ENCODE measurements around the gene B4GALNT1. TPM values are rescaled to one million over a fixed set of nuclear protein-coding genes. Genes with fewer than 3 reads are reported as not detected.

B4GALNT1 gene
- total and polyA plus RNA-seq, 2 of the 13 experiments (the other 11 are each of a cell fraction or from before 2014, with no cell fraction given) = 4.5 to 5.4 TPM

- Histone ChIP-seq H3K79me2 (ENCODE audit: insufficient read depth, low read length) (no peaks in the 10 kb centered on the region), H3K4me1 (ENCODE audit: insufficient read depth, low read length) (peaks cover 34% of the 10 kb centered on the region), H3K4me2 (ENCODE audit: low read depth, low read length) (peak within 1 kb of the TSS; percentile 84), H4K20me1 (ENCODE audit: insufficient read depth, low read length) (no peaks in the 10 kb centered on the region; the same call in 1 of the 2 replicates), H3K36me3 (replicated peaks in 1 of 2; ENCODE audit: control insufficient read depth in 1 of 2, insufficient read depth in 2 of 2, low read length in 2 of 2) (no peaks in the 10 kb centered on the region), H3K4me3 (replicated peaks in 1 of 3; ENCODE audit: insufficient read depth in 1 of 3, low read depth in 2 of 3, low read length in 3 of 3) (peak within 1 kb of the TSS; percentile 71 to 78 (median 76)), H2AFZ (ENCODE audit: low read length) (no peak within 1 kb of the TSS), H3K27me3 (ENCODE audit: control insufficient read depth in 1 of 2, insufficient read depth in 2 of 2, low read length in 2 of 2) (peaks cover 0 to 19% of the 10 kb centered on the region in 2 experiments; a peak in 2 of 5 replicates), H3K9me3 (ENCODE audit: low read length) (no peaks in the 10 kb centered on the region), H3K27ac (ENCODE audit: extremely low read length, insufficient read depth, low read length) (peak within 1 kb of the TSS; percentile 22), H3K9ac (ENCODE audit: insufficient read depth, low read depth, low read length) (peak within 1 kb of the TSS; percentile 67)
- peak; percentile 80 for ATAC-seq
- WGBS (ENCODE audit: low lambda C conversion rate) = 3% methylated on average over 17 of the region's 55 CpGs
- CTCF ChIA-PET (ENCODE audit: low intra/inter-chr PET ratio, low total read pairs) = no interaction called here
- DNase-seq (ENCODE audit: low spot score) = peak; percentile 41
- no TSS peak for BruUV-seq (replicated peaks)
- intact Hi-C loops (cut with micrococcal nuclease; ENCODE audit: unreplicated experiment) (no loop called here), in situ Hi-C loops (cut with HindIII; ENCODE audit: extremely low pct_ligation_motif_present, low pct_unique_long_range_greater_than_20kb) (no loop called here)
- POLR2A ChIA-PET = interaction anchor here (0.6 to 2.8 kb wide), 12 partner anchors 9 to 161 kb away, joined by 3 to 26 read pairs (median 6); partner anchors contain the start of genes DCTN2, DDIT3, EEF1AKMT3 and METTL1
- FAIRE-seq = no peak
- peak; percentile 37; the same call in 1 of the 2 replicates for TF ChIP-seq ZNF563 (CRISPR knock-in tag; IDR thresholded peaks at IDR 0.05)
- TF ChIP-seq ZNF432 (CRISPR knock-in tag; IDR thresholded peaks at IDR 0.05; ENCODE audit: borderline replicate concordance) = no peak
- no peak for TF ChIP-seq HOXA7 (CRISPR knock-in tag; IDR thresholded peaks at IDR 0.05)
- peak; percentile 19; the same call in 1 of the 2 replicates for TF ChIP-seq PITX1 (CRISPR knock-in tag; IDR thresholded peaks at IDR 0.05)
- TF ChIP-seq GATA4 (IDR thresholded peaks at IDR 0.05; ENCODE audit: borderline replicate concordance, low read depth) = peak; percentile 52; the same call in 1 of the 2 replicates
- TF ChIP-seq, protein P1, sequence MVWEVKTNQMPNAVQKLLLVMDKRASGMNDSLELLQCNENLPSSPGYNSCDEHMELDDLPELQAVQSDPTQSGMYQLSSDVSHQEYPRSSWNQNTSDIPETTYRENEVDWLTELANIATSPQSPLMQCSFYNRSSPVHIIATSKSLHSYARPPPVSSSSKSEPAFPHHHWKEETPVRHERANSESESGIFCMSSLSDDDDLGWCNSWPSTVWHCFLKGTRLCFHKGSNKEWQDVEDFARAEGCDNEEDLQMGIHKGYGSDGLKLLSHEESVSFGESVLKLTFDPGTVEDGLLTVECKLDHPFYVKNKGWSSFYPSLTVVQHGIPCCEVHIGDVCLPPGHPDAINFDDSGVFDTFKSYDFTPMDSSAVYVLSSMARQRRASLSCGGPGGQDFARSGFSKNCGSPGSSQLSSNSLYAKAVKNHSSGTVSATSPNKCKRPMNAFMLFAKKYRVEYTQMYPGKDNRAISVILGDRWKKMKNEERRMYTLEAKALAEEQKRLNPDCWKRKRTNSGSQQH (CRISPR knock-in tag; IDR thresholded peaks at IDR 0.05; ENCODE audit: low read depth) = 0 out of 2 replicates have a peak, but pooled peaks have one; percentile 35
- TF ChIP-seq ZNF280D (CRISPR knock-in tag; IDR thresholded peaks at IDR 0.05) = no peak
- peak; percentile 59; the same call in 1 of the 2 replicates for TF ChIP-seq PHF20 (CRISPR knock-in tag; IDR thresholded peaks at IDR 0.05)
- peak; percentile 87 for TF ChIP-seq HOXA5 (CRISPR knock-in tag; IDR thresholded peaks at IDR 0.05)
- peak; percentile 45; the same call in 1 of the 2 replicates for TF ChIP-seq HNF4A (CRISPR knock-in tag; IDR thresholded peaks at IDR 0.05)
- TF ChIP-seq, protein P2, sequence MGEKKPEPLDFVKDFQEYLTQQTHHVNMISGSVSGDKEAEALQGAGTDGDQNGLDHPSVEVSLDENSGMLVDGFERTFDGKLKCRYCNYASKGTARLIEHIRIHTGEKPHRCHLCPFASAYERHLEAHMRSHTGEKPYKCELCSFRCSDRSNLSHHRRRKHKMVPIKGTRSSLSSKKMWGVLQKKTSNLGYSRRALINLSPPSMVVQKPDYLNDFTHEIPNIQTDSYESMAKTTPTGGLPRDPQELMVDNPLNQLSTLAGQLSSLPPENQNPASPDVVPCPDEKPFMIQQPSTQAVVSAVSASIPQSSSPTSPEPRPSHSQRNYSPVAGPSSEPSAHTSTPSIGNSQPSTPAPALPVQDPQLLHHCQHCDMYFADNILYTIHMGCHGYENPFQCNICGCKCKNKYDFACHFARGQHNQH (CRISPR knock-in tag; IDR thresholded peaks at IDR 0.05) = 0 out of 2 replicates have a peak, but pooled peaks have one; percentile 58
- no peak for TF ChIP-seq DNMT3B (CRISPR knock-in tag; conservative IDR thresholded peaks at IDR 0.05)
- TF ChIP-seq FOSL1 (CRISPR knock-in tag; IDR thresholded peaks at IDR 0.05; ENCODE audit: borderline replicate concordance) = no peak
- 0 out of 2 replicates have a peak, but pooled peaks have one; percentile 18 for TF ChIP-seq FOXC1 (CRISPR knock-in tag; IDR thresholded peaks at IDR 0.05; ENCODE audit: borderline replicate concordance)
Measured at GRCh38 chr12:57611108-57611826, 21.7 kb downstream of the B4GALNT1 start, which contains the start of gene ARHGEF25. ARHGEF25 (plus strand) TSS chr12:57611435; CDS start chr12:57611895, 460 bp downstream.
